Measurements from ENCODE around the gene IGSF3.

The IGSF3 gene

DNA sequence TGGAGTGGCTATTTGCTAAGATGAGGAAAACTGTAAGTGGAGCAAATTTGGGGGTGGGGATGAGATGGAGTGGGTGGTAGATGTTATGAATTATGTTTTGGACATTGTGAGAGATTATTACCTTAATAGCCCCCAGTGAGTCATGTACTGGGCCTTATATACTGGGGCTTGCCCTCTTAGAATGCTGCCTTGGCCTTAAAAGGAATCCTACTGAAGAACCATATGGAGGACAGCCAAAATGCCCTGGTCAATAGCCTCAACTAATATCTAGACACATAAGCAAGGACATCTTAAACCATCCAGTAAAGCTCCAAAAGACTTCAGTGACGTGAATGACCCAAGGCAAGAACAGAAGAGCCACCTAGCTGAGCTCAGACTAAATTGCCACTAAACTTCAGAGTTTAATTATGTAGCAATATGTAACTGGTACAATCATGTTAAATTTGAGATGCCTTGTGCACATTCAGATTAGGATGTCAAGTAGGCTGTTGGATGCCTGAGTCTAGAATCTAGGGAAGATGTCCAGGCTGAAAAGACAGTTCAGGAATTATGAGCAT is 13.9 kb upstream of the IGSF3 start:
- no peaks in the 10 kb centered on the region for H3K9me3 ChIP-seq (ENCODE audit: control insufficient read depth, low read length)
- no peak overlapping the region for H3K4me2 ChIP-seq (ENCODE audit: low read length, poor library complexity, severe bottlenecking)
- H3K4me3 ChIP-seq (ENCODE audit: insufficient read depth in 1 of 2, low read depth in 1 of 2, low read length in 2 of 2): no peak overlapping the region
- H3K79me1 ChIP-seq (replicated peaks; ENCODE audit: low read length, poor library complexity, severe bottlenecking): no peaks in the 10 kb centered on the region
- no peak overlapping the region for H4K91ac ChIP-seq (ENCODE audit: low read length)
- H3K9ac ChIP-seq (ENCODE audit: low read length): no peak overlapping the region
- no peak overlapping the region for H3K23ac ChIP-seq (ENCODE audit: low read length in 2 of 2)
- H3K14ac ChIP-seq (ENCODE audit: low read length in 2 of 2): no peak overlapping the region
- H3K4me1 ChIP-seq (ENCODE audit: control insufficient read depth, insufficient read depth, low read depth, low read length): peaks cover 3% of the 10 kb centered on the region
- no peak overlapping the region for H3K27ac ChIP-seq (ENCODE audit: low read length, poor library complexity, severe bottlenecking)
- no peak overlapping the region for H2AK5ac ChIP-seq (ENCODE audit: low read length, severe bottlenecking)
- no peak overlapping the region for H2BK120ac ChIP-seq (ENCODE audit: low read depth, low read length)
- 83% methylated on average over 1 of the region's 1 CpG for WGBS
- H2AFZ ChIP-seq (ENCODE audit: low read depth, low read length): no peak overlapping the region
- no peak overlapping the region for H2BK5ac ChIP-seq (ENCODE audit: low read depth, low read length, poor library complexity, severe bottlenecking)
- no peak overlapping the region for H3K18ac ChIP-seq (ENCODE audit: low read depth in 1 of 2, low read length in 2 of 2)
- no peak overlapping the region for H2BK15ac ChIP-seq (ENCODE audit: low read depth, poor library complexity, severe bottlenecking)
- H3K27me3 ChIP-seq (ENCODE audit: control insufficient read depth in 1 of 2, insufficient read depth in 1 of 2, low read length in 2 of 2): peaks cover 6 to 7% of the 10 kb centered on the region in 2 experiments
- DNase-seq: no peak
- no peak overlapping the region for H3K4ac ChIP-seq (ENCODE audit: low read depth in 1 of 2, low read length in 2 of 2)
- no peak overlapping the region for H2BK12ac ChIP-seq (ENCODE audit: low read length in 2 of 2)
- no peaks in the 10 kb centered on the region for H3K36me3 ChIP-seq (ENCODE audit: control insufficient read depth in 1 of 2, insufficient read depth in 2 of 2, low read depth in 1 of 2, low read length in 2 of 2)
- H4K8ac ChIP-seq (ENCODE audit: low read length): no peak overlapping the region

DNA sequence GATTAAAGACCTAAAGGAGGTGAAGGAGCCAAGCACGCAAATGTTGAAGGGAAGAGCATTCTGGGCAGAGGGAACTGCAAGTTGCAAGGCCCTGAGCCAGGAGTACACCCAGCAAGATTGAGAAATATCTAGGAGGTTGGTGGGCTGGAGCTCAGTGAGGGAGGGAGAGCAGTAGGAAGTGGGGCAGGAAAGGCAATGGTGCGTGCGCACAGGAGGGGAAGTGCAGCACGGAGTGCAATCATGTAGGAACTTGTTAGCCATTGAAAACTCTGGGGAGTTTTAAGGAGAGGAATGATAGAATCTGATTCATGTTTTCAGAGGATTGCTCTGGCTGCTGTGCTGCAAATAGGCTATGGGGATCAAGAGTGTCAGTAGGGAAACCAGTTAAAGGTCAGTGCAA is 13.2 kb upstream of the IGSF3 start:
- Histone ChIP-seq H2BK5ac (ENCODE audit: low read depth, low read length, poor library complexity, severe bottlenecking) (no peak overlapping the region), H3K27me3 (ENCODE audit: control insufficient read depth in 1 of 2, insufficient read depth in 1 of 2, low read length in 2 of 2) (peaks cover 6 to 7% of the 10 kb centered on the region in 2 experiments), H3K9me3 (ENCODE audit: control insufficient read depth, low read length) (no peaks in the 10 kb centered on the region), H3K4me3 (ENCODE audit: insufficient read depth in 1 of 2, low read depth in 1 of 2, low read length in 2 of 2) (no peak overlapping the region), H3K36me3 (ENCODE audit: control insufficient read depth in 1 of 2, insufficient read depth in 2 of 2, low read depth in 1 of 2, low read length in 2 of 2) (no peaks in the 10 kb centered on the region), H3K4me2 (ENCODE audit: low read length, poor library complexity, severe bottlenecking) (no peak overlapping the region), H3K23ac (ENCODE audit: low read length in 2 of 2) (no peak overlapping the region), H3K14ac (ENCODE audit: low read length in 2 of 2) (no peak overlapping the region), H4K8ac (ENCODE audit: low read length) (no peak overlapping the region), H3K79me1 (replicated peaks; ENCODE audit: low read length, poor library complexity, severe bottlenecking) (no peaks in the 10 kb centered on the region), H3K27ac (ENCODE audit: low read length, poor library complexity, severe bottlenecking) (no peak overlapping the region), H2AFZ (ENCODE audit: low read depth, low read length) (no peak overlapping the region), H2AK5ac (ENCODE audit: low read length, severe bottlenecking) (no peak overlapping the region), H2BK12ac (ENCODE audit: low read length in 2 of 2) (no peak overlapping the region), H2BK120ac (ENCODE audit: low read depth, low read length) (no peak overlapping the region), H2BK15ac (ENCODE audit: low read depth, poor library complexity, severe bottlenecking) (no peak overlapping the region), H4K91ac (ENCODE audit: low read length) (no peak overlapping the region), H3K18ac (ENCODE audit: low read depth in 1 of 2, low read length in 2 of 2) (no peak overlapping the region), H3K4me1 (ENCODE audit: control insufficient read depth, insufficient read depth, low read depth, low read length) (peaks cover 3% of the 10 kb centered on the region), H3K4ac (ENCODE audit: low read depth in 1 of 2, low read length in 2 of 2) (no peak overlapping the region), H3K9ac (ENCODE audit: low read length) (no peak overlapping the region)
- no peak for DNase-seq
- WGBS: 95% methylated on average over 4 of the region's 4 CpGs

- Histone ChIP-seq H2BK120ac (ENCODE audit: low read depth, low read length) (no peak overlapping the region), H3K9ac (ENCODE audit: low read length) (no peak overlapping the region), H3K27ac (ENCODE audit: low read length, poor library complexity, severe bottlenecking) (no peak overlapping the region)
Observed at GRCh38 chr1:116679828-116680628, 12.5 kb upstream of the IGSF3 start.

GRCh38 chr1:116679091-116679827 is 11.7 kb upstream of the IGSF3 start:
- Histone ChIP-seq H4K8ac (ENCODE audit: low read length) (peak overlapping the region; percentile 29), H3K23ac (ENCODE audit: low read length in 2 of 2) (no peak overlapping the region), H2BK12ac (ENCODE audit: low read length in 2 of 2) (no peak overlapping the region), H3K27me3 (ENCODE audit: control insufficient read depth in 1 of 2, insufficient read depth in 1 of 2, low read length in 2 of 2) (peaks cover 6 to 7% of the 10 kb centered on the region in 2 experiments), H2BK5ac (ENCODE audit: low read depth, low read length, poor library complexity, severe bottlenecking) (no peak overlapping the region), H3K18ac (ENCODE audit: low read depth in 1 of 2, low read length in 2 of 2) (no peak overlapping the region), H2AFZ (ENCODE audit: low read depth, low read length) (no peak overlapping the region), H2AK5ac (ENCODE audit: low read length, severe bottlenecking) (no peak overlapping the region), H3K9me3 (ENCODE audit: control insufficient read depth, low read length) (no peaks in the 10 kb centered on the region), H3K14ac (ENCODE audit: low read length in 2 of 2) (no peak overlapping the region), H4K91ac (ENCODE audit: low read length) (no peak overlapping the region), H2BK120ac (ENCODE audit: low read depth, low read length) (no peak overlapping the region), H3K79me1 (replicated peaks; ENCODE audit: low read length, poor library complexity, severe bottlenecking) (no peaks in the 10 kb centered on the region), H3K27ac (ENCODE audit: low read length, poor library complexity, severe bottlenecking) (no peak overlapping the region), H3K4ac (ENCODE audit: low read depth in 1 of 2, low read length in 2 of 2) (no peak overlapping the region), H3K4me3 (ENCODE audit: insufficient read depth in 1 of 2, low read depth in 1 of 2, low read length in 2 of 2) (no peak overlapping the region), H3K9ac (ENCODE audit: low read length) (no peak overlapping the region), H3K36me3 (ENCODE audit: control insufficient read depth in 1 of 2, insufficient read depth in 2 of 2, low read depth in 1 of 2, low read length in 2 of 2) (no peaks in the 10 kb centered on the region), H3K4me1 (ENCODE audit: control insufficient read depth, insufficient read depth, low read depth, low read length) (peaks cover 3% of the 10 kb centered on the region), H2BK15ac (ENCODE audit: low read depth, poor library complexity, severe bottlenecking) (no peak overlapping the region), H3K4me2 (ENCODE audit: low read length, poor library complexity, severe bottlenecking) (no peak overlapping the region)
- DNase-seq: no peak
- WGBS: 86% methylated on average over 7 of the region's 7 CpGs

More at GRCh38 chr1:116679828-116680628, 12.5 kb upstream of the IGSF3 start:
- no peak overlapping the region for H4K8ac ChIP-seq (ENCODE audit: low read length)
- H2BK5ac ChIP-seq (ENCODE audit: low read depth, low read length, poor library complexity, severe bottlenecking): no peak overlapping the region
- no peak overlapping the region for H4K91ac ChIP-seq (ENCODE audit: low read length)
- no peak overlapping the region for H3K4ac ChIP-seq (ENCODE audit: low read depth in 1 of 2, low read length in 2 of 2)
- H3K4me2 ChIP-seq (ENCODE audit: low read length, poor library complexity, severe bottlenecking): no peak overlapping the region
- no peak overlapping the region for H2BK15ac ChIP-seq (ENCODE audit: low read depth, poor library complexity, severe bottlenecking)
- no peak for DNase-seq
- no peak overlapping the region for H2BK12ac ChIP-seq (ENCODE audit: low read length in 2 of 2)
- 88% methylated on average over 4 of the region's 4 CpGs for WGBS
- H2AK5ac ChIP-seq (ENCODE audit: low read length, severe bottlenecking): no peak overlapping the region
- no peak overlapping the region for H3K18ac ChIP-seq (ENCODE audit: low read depth in 1 of 2, low read length in 2 of 2)
- no peak overlapping the region for H2AFZ ChIP-seq (ENCODE audit: low read depth, low read length)
- H3K14ac ChIP-seq (ENCODE audit: low read length in 2 of 2): no peak overlapping the region
- H3K27me3 ChIP-seq (ENCODE audit: control insufficient read depth in 1 of 2, insufficient read depth in 1 of 2, low read length in 2 of 2): peaks cover 6 to 7% of the 10 kb centered on the region in 2 experiments
- H3K9me3 ChIP-seq (ENCODE audit: control insufficient read depth, low read length): no peaks in the 10 kb centered on the region
- no peaks in the 10 kb centered on the region for H3K79me1 ChIP-seq (replicated peaks; ENCODE audit: low read length, poor library complexity, severe bottlenecking)
- no peaks in the 10 kb centered on the region for H3K36me3 ChIP-seq (ENCODE audit: control insufficient read depth in 1 of 2, insufficient read depth in 2 of 2, low read depth in 1 of 2, low read length in 2 of 2)
- H3K4me3 ChIP-seq (ENCODE audit: insufficient read depth in 1 of 2, low read depth in 1 of 2, low read length in 2 of 2): no peak overlapping the region
- H3K23ac ChIP-seq (ENCODE audit: low read length in 2 of 2): no peak overlapping the region
- H3K4me1 ChIP-seq (ENCODE audit: control insufficient read depth, insufficient read depth, low read depth, low read length): peaks cover 3% of the 10 kb centered on the region
